GM12873 (cell line): Measurements from ENCODE around the gene IER5.

Source experiments
- CTCF ChIP-seq: IDR thresholded peaks from 2 replicates; pipeline ENCODE4 v1.5.1; 2012; ENCODE audit warnings: low read depth, mild to moderate bottlenecking, moderate library complexity, low read length, control low read depth; ENCODE audit not compliant: insufficient read depth; ENCODE audit errors: missing control alignments

IER5 gene

GRCh38 chr1:181126871-181127587 is 38.5 kb downstream of the IER5 start:
- TF ChIP-seq CTCF, result no peak

- no peak for TF ChIP-seq CTCF
These were observed 39.5 kb downstream of the IER5 start for GRCh38 chr1:181127898-181128453.

GRCh38 chr1:181128592-181129497 is 40.3 kb downstream of the IER5 start:
- no peak for TF ChIP-seq CTCF

- no peak for TF ChIP-seq CTCF
These were observed 41.5 kb downstream of the IER5 start for GRCh38 chr1:181129771-181130606.

- TF ChIP-seq CTCF, result no peak
These were observed 42.9 kb downstream of the IER5 start for GRCh38 chr1:181131255-181131941.

GRCh38 chr1:181133441-181133951 is 45.0 kb downstream of the IER5 start:
- no peak for TF ChIP-seq CTCF
